HG03442 (cell line): ENCODE data around the gene PRR5L.
"Not testable (repeated sequence)": the region's sequence is repeated elsewhere in the genome, so short reads cannot be mapped to it uniquely, and the experiment has no call there.

Experiments used
- ATAC-seq: cut with Tn5 transposase; IDR thresholded peaks from one replicate; pipeline ENCODE4 v1.9.1; 2021; ENCODE audit warnings: mild to moderate bottlenecking, moderate library complexity; ENCODE audit not compliant: unreplicated experiment

The PRR5L gene

DNA sequence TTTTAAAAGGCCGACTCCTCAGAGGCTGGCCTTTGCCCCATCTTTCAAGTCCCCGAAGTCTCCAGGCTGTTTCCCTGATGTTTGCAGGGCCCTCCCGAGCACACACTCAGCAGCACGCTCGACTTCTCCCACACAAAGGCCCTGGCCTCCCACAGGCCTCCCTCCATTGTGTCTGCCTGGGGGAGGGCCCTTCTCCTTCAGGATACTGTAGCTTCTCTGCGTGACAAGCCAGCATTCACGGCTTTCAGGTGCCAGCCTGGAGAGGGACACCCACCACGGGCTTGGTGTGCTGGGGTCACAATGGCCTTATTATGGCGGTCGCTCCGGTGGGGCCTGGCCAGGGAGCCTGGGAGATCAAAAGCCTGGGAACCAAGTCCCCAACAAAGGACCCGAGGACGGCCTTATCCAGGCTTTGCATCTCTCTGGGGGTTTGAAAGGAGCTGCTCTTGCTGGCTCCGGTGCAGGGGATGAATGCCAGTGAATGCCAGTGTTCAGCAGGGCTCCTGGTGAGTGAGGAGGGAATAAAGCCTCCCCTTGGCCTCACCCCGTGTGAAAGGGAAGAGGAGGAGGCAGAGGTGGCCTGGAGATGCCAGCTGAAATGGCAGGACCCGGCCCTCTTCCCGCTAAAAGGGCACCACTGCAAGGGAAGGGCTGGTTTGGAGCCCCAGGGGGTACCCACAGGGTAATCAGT is 159.0 kb downstream of the PRR5L start:
- no peak for ATAC-seq

DNA sequence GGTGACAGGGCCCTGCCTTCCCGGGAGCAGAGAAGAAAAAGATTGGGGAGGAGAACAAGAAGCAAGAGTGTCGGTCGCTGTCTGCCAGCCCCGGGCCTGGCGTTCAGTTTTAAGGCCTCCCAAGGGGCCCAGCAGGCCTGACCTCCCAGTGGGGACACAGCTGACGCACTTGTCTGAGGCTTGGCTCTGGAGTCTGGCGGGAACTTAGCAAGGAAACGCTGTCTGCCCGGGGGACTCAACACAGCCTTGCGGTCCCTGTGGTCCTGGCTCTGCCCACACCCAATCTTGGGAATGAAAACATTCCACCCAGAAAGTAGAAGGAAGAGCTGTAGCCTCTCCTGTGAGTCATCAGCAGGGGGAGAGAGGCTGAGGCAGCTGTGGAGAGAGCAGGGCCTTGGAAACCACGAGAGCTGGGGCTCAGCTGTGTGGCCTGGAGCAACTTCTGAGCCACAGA is 159.6 kb downstream of the PRR5L start:
- no peak for ATAC-seq

DNA sequence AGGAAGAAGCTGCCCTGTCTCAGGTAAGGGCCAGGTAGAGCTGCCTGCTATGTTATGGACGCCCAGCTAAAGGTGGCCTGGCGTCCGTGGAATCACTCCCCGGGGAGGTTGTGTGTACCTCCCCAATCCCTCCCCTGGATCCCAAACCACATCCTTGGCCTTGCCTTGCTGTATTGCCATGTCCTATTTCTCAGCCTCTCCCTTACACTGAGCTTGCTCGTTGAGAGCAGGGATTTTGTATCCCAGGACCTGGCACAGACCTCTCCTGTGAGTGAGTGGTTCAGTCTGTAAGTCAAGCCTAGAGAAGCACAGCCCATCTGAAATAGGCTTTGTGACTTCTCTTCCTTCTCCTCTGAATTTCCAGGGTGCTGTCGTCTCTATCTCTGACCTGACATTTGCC is 160.1 kb downstream of the PRR5L start:
- ATAC-seq = no peak

DNA sequence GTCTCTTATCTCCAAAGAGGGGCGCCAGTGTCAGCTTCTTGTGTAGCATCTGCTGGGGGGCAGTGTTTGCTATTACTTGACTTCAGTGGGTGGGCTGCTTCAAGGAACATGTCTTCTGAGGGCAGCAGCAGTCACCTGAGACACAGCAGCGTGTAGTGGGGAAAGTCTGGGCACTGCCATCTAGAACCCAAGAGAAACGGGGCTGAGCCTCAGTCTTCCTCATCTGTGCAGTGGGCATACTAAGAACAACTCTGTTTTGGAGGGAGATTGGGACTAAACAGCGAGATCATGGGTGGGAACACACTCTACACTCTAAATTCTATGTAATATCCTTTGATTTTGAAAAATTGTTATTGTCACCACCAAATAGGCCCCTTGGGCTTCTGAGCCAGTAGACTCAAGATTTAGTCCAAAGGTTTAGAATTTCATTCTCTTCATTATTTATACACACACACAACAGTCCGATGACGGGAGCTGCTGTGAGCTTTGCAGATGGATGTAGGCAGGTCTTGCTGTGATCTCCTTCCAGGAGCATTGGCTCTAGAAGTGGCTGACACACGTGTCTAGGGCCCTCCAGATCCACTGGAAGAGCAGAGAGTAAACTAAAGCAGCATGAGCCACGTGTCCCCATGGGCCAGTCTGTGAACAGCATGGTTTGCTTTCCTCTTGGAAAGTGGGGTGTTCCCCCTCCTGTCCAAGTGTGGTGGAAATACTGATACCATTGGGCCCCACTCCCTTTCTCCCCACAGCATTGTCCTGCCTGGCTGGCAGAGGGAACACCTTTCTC is 162.2 kb downstream of the PRR5L start:
- ATAC-seq = no peak

DNA sequence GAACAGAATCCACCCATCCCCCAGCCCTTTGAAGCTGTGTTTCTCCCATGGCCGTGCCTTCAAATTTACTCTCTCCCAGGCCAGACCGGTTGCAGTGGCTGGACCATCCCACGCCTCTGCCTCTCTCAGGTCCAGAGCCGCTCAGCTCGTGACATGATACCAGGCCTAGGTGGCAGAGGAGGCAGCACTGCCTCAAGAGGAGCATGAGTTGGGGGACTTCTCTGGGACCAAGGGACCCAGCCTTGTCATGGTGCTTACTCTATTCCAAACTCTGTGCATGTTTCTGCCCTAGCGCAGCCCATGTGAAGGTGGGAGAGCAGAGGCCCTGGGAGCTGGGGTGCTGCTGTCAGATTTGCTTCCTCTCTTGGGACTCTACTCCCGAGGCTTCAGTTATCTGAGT is 163.0 kb downstream of the PRR5L start:
- no peak for ATAC-seq

DNA sequence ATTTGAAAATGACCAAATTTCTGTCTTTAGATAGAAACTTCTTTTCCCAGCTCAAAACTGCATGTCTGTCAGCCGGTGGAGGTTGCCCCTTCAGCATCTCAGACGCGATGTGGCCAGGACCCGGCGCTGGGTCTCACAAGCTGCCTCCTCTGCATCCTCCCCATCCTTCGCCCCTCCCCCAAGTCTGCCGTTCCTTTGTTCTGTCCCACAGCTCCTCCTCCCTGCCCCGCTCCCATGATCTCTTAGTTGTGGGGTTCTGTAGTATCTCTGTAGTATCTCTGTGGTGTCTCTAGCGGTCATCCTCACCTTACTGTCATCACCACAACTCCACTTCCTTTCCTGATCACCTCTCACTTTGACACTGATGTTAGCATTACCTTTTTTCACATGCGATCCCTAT is 164.1 kb downstream of the PRR5L start:
- ATAC-seq = no peak

DNA sequence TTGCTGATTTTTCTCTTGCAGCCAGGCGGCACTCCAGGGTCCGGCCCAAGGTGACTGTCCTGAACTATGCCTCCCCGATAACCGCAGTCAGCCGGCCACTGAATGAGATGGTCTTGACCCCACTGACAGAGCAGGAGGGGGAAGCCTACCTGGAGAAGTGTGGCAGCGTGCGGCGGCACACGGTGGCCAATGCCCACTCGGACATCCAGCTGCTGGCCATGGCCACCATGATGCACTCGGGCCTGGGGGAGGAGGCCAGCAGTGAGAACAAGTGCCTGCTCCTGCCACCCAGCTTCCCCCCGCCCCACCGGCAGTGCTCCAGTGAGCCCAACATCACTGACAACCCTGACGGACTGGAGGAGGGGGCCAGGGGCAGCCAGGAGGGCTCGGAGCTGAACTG is 166.2 kb downstream of the PRR5L start:
- ATAC-seq = no peak

DNA sequence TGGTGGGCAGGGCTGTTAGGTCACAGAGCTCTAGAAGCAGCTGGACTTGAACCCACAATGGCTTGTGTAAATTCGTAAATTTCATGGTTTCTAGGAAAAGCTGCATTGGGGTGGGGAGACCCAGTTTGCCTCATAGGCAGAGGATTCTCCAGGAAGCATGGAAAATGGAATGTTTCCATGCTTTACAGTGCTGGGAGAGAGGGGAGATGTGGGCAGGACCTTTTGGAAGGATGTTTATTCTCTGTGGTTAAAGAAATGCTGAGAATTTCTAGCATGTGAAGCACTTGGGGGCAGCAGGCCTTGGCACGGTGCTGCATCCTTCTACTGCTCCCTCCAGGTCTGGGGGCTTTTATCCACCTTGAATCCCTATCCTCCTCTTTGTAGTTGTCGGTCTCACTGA is 167.7 kb downstream of the PRR5L start:
- ATAC-seq = no peak

DNA sequence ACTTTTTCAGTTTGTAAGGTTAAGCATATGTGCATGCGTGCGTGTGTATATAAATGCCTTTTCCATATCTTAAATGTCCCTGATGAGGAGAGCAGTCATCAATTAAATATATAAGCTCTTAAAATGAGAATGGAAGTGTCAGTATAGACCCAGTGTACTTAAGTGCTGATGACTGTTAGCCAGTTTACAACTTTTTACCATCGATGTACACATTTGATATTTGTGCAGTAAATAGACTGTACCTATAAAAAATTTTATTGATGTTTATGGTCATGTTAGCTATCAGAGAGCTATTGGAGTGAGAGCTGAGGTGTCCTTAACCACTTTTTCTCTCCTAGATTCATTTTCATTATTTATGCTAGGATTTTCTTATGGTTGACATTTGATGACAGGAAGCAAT is 168.6 kb downstream of the PRR5L start:
- no peak for ATAC-seq

DNA sequence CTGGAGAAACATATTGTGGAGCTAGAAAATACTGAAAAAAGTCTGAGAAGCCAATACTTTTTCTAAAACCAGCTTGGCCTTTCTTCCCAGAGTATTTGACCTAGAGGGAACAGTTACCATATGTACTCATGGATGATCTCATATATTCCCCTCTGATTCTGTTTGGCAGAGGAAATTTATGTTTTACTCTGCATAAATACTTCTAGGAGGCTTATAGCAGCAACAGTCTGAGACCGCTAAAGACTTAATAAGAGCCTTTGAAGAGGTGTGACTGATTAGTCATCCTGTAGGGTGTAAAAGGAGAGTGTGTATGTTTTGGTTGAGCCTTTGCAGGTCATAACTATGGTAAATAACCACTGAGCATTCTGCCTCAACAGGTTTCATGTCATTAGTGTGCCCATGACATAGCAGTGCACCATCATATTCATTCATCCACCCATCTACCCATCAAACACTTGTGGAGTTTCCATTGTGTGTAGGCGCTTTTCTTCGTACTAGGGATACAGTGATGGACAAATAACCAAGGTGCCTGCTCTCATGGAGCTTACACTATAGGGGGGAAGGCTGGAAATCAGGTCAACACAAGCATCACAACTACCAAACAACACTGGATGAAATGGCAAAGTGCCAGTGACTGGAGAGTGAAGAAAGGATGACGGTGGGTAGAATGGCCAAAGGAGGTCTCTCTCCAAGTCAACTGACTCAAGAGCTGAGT is 169.5 kb downstream of the PRR5L start:
- ATAC-seq = no peak

DNA sequence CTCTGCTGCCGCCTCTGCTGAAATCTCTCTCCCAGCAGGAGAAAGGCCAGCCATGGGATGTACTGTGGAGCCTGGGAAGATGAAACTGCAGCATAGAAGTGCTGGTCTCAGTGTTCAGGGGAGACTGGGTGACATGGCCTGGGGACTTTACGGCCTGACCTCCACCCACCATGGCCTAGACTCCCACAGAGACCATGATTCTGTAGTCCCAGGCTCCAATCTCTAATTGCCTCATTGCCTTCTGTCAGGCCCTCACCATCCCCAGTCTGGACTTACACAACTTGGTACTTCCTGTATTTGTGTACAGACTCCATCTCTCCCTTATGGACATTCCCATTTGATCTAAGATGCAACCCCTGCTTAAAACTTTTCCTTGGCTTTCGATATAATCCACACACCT is 170.9 kb downstream of the PRR5L start:
- no peak for ATAC-seq

DNA sequence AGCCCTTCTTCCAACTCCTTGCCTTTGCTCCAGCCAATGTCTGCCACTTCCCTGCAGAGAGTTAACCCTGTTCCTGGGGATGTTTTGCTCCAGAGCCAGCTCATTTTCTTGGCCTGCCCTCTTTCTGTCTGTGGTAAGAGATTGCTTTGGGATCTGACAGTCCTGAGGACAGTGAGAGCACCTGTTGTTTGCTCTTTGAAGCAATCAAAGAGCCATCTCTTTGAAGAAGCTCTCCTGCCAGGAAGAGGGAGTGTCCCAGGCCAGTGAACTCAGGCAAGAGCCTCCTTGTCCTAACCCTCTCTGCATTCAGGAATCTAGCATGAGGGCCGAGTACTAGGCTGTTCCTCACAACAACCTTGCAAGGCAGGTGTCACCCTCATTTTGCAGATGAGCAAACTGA is 171.8 kb downstream of the PRR5L start:
- no peak for ATAC-seq

DNA sequence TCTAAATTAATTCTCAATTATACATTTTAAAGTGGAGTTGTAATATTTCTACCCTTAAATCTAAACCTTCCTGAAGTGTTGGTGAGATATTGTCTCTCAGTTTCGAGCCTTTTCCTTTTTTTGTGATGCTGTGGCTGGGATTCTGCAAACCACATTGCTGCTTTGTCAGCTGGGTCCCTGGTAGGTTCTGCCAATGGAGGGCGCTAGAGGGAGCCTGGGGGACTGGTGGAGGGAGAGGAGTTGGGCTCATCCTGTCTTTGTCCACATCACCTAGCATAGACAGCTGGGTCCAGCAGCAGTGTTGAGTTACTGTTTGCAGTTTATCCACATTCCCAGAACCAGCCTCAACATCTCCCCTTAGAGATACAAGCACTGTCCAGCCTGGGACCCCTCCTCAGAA is 173.0 kb downstream of the PRR5L start:
- no peak for ATAC-seq

DNA sequence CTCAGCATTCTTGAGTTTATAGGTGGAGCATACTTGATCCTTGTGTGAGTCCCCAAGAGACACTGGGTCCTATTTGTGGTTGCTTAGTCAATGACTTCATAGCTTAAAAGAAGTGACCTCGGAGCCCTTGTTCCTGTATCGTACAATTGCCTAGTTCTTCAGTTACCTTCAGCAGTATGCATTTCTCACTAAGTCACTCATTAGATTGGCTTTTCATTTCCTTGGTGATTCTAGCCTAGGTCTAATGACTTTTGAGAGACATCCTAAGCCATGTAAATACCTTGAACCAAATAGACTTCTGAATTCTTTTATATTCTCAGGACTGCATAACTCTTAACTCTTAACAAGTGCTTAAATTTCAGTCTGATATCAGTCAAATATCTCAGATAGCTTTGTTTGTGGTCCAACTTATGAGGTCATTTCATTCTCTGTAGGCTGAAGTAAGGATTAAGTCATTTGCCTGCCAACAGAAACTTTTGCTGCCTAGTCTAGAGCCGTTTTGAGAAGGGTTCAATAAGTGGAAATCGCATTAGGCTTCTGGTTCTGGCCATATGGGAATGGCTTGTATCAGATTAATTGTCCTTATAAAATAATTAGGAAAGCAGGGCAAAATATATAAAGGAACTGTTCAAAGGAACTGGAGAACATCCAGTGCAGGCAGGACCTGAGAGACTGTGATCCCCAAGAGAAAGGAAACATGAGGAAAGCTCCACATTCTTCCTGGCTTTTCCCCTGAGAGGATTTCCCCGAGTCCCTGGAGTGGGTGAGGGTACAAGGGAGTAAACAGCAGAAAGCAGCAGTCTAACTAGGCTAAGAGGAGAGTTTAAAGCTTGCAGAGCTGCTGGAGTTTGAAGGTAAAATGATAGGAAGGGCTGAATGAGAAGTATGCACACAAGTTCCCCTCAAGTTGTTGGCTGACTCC is 174.1 kb downstream of the PRR5L start:
- no peak for ATAC-seq

DNA sequence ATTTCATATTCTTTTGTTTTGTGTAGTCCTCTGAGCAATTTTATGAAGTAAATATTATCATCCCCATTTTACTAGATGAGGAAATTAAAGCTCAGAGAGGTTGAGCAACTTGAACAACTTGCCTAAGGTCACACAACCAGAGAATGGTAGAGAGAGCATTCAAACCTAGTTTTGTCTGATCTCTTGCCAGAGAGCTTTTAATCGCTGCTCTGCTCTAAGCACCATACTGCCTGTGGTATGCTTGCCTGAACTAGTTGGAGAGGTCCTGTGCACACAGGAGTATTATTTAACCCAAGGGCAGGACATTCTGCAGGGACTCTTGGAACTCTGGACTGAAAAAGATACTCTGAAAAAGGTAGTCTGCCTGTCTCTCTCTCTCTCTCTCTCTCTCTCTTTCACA is 175.5 kb downstream of the PRR5L start:
- ATAC-seq = no peak

DNA sequence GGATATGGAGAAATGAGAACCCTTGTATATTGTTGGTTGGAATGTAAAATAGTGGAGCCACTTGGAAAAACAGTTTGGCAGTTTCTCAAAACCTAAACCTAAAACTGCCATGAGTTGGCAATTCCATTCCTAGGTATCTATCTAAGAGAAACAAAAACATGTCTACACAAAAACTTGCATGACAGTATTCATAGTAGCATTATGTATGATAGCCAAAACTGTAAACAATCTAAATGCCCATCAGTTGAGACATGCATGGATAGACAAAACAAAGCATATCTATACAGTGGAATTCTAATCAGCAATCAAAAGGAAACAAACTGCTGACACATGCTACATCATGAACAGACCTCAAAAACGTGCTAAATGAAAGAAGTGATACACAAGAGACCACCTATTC is 179.1 kb downstream of the PRR5L start:
- no peak for ATAC-seq

DNA sequence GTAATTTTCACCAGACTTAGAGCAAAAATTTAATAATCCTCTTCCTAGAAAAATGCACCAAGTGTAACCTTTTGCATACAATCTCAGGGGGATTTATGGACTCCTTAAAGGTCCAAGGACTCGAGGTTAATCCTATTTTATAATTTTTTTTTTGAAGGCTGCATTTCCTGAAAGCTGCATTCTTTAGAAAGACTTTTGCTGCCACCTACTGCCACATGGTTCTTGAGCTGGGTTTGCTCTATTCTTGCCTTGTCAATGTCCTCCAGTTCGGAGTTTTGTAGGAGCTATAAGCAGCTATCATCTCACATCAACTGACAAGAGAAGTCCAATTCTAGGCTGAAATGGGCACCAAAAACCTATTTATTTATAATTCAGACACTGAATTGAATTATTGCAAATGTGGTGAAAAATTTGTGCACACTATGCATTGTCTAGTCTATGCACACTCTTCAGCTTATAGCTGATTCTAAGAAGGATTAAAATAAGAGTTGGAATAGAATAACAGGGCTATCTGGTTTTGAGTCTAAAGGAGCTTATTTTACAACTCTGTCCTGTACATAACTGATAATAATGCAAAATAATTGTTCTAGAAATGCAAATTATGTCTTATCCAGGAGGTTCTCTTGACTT is 182.7 kb downstream of the PRR5L start:
- ATAC-seq = no peak

DNA sequence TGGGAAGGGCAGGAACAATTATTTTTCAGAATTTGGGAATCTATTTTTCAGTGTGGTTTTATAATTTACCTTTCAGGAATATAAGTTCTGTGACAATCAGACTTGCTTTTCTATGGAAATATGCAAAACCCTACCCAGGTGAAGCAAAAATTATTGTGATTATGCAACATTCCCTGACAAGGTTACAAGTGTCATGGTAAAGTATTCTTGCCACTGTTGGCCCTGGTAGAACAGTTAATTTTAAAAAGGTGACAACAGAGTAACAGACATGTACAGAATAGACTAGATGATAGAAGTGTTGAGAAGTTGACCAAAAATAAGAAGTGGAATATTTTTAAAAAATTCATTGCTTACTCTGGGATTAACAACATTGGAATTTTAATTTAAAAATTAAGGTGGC is 184.7 kb downstream of the PRR5L start:
- no peak for ATAC-seq

DNA sequence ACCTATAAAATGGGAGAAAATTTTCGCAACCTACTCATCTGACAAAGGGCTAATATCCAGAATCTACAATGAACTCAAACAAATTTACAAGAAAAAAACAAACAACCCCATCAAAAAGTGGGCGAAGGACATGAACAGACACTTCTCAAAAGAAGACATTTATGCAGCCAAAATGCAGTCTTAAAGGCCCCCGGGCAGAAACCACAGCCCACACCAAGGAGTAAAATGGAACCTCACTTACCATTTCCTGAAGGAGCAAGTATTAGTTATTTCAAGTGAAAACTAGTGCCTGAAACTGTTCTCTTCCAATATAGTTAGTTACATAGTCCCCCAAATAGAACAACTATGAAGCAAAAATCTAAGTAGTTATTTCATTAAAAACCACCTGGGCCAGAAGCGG is 187.0 kb downstream of the PRR5L start:
- not testable (repeated sequence) for ATAC-seq

DNA sequence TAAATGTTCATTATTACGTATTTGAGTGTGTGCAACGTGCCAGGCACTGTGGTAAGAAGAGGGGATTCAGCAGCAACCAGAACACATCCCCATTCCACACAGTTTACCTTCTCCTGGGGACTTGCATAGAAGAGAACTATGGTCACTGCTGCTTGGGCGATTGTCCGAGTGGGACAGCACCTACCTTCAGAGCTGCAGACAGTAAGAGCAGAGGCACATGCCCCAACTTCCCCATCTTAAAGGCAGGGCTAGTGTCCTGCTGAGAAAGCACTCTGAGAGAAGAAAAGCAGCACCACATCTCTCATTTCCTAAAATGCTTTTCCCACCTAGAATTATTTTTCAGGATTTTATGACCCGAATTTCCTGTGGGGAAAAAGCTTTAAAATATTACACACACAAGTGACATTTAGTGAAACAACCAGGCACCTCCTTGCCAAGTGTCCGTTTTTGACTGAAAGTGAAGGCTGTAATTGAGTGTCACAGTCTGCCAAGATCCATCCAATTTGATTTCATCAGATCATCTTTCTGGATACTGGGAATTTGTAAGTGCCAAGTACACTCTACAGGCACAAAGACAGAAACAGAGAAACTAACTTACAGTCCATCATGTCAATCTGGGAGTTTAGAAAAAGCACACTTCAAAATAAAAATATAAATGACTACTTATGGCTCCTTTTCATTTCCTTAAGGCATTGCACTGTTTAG is 189.4 kb downstream of the PRR5L start:
- no peak for ATAC-seq
